Endothelial cell (in vitro differentiated cells): Measurements from ENCODE around the gene FOXQ1. TPM values are rescaled to one million over a fixed set of nuclear protein-coding genes. Genes with fewer than 3 reads are reported as not detected.

Source experiments
- DNase-seq: peaks from one replicate; pipeline ENCODE4 v3.0.0; 2021; ENCODE audit warnings: low spot score
- H3K27ac Mint-ChIP-seq: one replicate; pipeline ENCODE4 v1.8.0; 2021; ENCODE audit warnings: mixed read lengths, inconsistent platforms; ENCODE audit not compliant: unreplicated experiment
- H3K27me3 Mint-ChIP-seq: one replicate; pipeline ENCODE4 v1.8.0; 2021; ENCODE audit warnings: mild to moderate bottlenecking, moderate library complexity, mixed read lengths, inconsistent platforms; ENCODE audit not compliant: unreplicated experiment
- H3K36me3 Mint-ChIP-seq: one replicate; pipeline ENCODE4 v1.8.0; 2021; ENCODE audit warnings: mild to moderate bottlenecking, low read depth, mixed read lengths, inconsistent platforms; ENCODE audit not compliant: unreplicated experiment
- H3K4me1 Mint-ChIP-seq: one replicate; pipeline ENCODE4 v1.8.0; 2021; ENCODE audit warnings: mild to moderate bottlenecking, mixed read lengths, inconsistent platforms; ENCODE audit not compliant: unreplicated experiment
- H3K4me3 Mint-ChIP-seq: one replicate; pipeline ENCODE4 v1.8.0; 2021; ENCODE audit warnings: mild to moderate bottlenecking, mixed read lengths, inconsistent platforms; ENCODE audit not compliant: unreplicated experiment
- H3K9me3 Mint-ChIP-seq: one replicate; pipeline ENCODE4 v1.8.0; 2021; ENCODE audit warnings: mixed read lengths, inconsistent platforms; ENCODE audit not compliant: unreplicated experiment
- total RNA-seq: library from RNA; stranded (reverse); fragmentation: NEBNext Ultra II Directional; extraction: Animal tissue kit (Norgen Biotek cat#: 25700); gene quantifications from one replicate; pipeline ENCODE4 v1.2.1, GENCODE V29; 2021; ENCODE audit not compliant: unreplicated experiment
- TF ChIP-seq, protein P1 (sequence below): fragments of 200-600 bp; sonication (generic); IDR thresholded peaks from one replicate; pipeline ENCODE4 v1.5.0; 2021; ENCODE audit warnings: antibody characterized with exemption; ENCODE audit not compliant: unreplicated experiment

The FOXQ1 gene
- total RNA-seq, 1 donor from 2014 or later = 0.67 TPM

DNA sequence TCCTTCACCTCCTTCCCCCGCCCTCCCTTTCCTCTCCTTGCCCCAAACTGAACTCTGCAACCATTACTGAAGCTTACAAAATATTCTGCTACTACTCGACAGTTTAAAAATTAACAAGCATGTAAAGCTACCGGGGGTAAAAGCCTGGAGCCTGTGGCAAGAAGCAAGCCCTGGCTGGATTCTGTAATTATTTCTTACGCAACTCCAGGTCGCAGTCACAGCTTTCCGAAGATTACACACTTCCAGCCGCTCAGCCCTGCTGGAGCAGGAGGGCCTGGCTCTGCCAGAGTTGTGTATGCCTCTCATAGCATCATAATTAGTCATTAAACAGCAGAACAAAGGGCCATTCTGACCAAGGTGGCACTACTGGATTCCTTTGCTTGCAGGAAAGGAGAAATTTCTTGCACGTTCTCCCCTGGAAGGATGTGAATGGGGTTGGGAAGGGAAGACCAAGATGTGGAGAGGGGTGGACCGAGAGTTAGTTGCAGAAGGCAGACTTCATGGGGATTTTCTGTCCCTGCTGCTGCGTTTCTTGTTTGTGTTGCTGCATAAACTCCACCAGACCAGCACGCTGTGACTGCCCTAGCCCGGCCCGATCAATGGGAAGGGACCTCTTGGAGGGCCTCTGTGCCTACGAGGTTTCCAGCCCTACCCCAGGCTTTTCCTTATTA, 23.6 kb downstream of the FOXQ1 start:
- no peak overlapping the region for H3K4me3 Mint-ChIP-seq
- no peak overlapping the region for H3K27ac Mint-ChIP-seq
- H3K27me3 Mint-ChIP-seq = no peaks in the 10 kb centered on the region
- TF ChIP-seq, protein P1, sequence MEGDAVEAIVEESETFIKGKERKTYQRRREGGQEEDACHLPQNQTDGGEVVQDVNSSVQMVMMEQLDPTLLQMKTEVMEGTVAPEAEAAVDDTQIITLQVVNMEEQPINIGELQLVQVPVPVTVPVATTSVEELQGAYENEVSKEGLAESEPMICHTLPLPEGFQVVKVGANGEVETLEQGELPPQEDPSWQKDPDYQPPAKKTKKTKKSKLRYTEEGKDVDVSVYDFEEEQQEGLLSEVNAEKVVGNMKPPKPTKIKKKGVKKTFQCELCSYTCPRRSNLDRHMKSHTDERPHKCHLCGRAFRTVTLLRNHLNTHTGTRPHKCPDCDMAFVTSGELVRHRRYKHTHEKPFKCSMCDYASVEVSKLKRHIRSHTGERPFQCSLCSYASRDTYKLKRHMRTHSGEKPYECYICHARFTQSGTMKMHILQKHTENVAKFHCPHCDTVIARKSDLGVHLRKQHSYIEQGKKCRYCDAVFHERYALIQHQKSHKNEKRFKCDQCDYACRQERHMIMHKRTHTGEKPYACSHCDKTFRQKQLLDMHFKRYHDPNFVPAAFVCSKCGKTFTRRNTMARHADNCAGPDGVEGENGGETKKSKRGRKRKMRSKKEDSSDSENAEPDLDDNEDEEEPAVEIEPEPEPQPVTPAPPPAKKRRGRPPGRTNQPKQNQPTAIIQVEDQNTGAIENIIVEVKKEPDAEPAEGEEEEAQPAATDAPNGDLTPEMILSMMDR = no peak
- H3K36me3 Mint-ChIP-seq = no peaks in the 10 kb centered on the region
- H3K9me3 Mint-ChIP-seq = no peaks in the 10 kb centered on the region
- peaks cover 13% of the 10 kb centered on the region for H3K4me1 Mint-ChIP-seq
- peak; percentile 23 for DNase-seq

DNA sequence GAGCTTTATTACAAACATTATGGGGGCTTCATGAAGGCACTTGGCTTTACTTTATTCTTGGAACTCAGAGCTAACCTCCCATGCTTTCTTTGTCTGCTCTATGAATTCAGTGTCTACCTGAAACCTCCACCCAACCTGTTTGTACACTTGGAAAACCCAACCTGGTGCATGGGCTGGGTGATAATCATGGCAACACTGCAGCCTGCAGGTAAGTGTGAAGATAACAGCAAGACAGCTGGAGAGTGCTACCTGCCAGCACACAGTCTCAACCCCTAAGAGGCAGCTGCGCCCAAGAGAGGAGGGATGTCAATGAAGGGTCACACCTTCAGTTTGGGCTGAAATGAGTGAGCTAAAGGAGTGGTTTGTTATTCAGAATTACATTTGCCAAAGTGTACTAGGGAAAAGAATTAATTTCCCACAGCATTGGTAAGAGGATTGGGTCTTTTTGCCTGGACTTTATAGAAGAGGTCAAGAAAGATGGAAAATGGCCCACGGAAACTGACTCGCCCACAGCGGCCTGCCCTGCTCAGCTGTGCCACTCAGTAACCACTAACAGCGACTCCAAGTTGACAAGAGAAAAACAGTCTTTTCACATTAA, 24.4 kb downstream of the FOXQ1 start:
- Mint-ChIP-seq H3K27me3 (no peaks in the 10 kb centered on the region), H3K4me1 (peaks cover 13% of the 10 kb centered on the region), H3K4me3 (no peak overlapping the region), H3K9me3 (no peaks in the 10 kb centered on the region), H3K36me3 (no peaks in the 10 kb centered on the region), H3K27ac (no peak overlapping the region)
- TF ChIP-seq, protein P1 = peak; percentile 29
- DNase-seq = peak; percentile 22

DNA sequence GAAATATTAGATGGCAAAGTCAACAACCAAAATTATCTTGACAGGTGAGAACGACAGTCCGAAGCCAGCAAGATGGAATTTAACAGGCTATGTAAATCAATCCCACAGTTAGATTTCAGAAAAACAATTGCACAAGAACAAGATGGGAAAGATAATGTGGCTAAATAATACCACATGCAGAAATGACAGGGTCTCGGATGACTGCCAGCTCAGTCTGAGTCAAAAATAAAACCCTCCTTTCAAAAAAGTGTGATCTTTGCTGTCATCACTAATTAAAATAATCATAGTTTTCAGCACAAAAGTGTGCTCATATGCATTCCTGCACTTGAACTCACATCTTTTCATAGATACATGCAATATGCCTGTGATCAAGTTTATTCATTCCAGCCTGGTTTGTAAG, 25.9 kb downstream of the FOXQ1 start:
- H3K27ac Mint-ChIP-seq = no peak overlapping the region
- no peaks in the 10 kb centered on the region for H3K36me3 Mint-ChIP-seq
- peaks cover 13% of the 10 kb centered on the region for H3K4me1 Mint-ChIP-seq
- TF ChIP-seq, protein P1 = no peak
- H3K4me3 Mint-ChIP-seq = no peak overlapping the region
- no peaks in the 10 kb centered on the region for H3K9me3 Mint-ChIP-seq
- DNase-seq = no peak
- H3K27me3 Mint-ChIP-seq = no peaks in the 10 kb centered on the region

DNA sequence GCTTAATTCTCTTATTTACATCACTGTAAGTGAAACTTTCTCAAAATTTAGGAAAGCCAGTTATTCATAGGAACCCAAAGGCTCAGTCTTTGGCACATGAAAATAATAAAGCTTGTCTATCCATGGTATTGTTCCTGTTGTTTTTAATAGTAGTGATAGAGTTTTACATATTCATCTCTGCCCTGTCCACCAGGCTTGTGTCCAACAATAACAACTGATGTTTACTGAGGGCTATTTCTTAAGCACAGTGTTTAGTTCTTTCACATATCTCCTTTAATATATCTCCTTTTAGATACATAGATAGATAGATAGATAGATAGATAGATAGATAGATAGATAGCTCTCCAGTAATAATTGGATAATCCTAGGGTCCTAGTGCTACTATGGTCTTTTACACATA, 34.2 kb downstream of the FOXQ1 start:
- Mint-ChIP-seq H3K27me3 (peaks cover 1% of the 10 kb centered on the region), H3K9me3 (peaks cover 4% of the 10 kb centered on the region), H3K36me3 (peaks cover under 1% of the 10 kb centered on the region), H3K27ac (no peak overlapping the region), H3K4me3 (no peak overlapping the region), H3K4me1 (peaks cover 15% of the 10 kb centered on the region)
- TF ChIP-seq, protein P1 = no peak
- DNase-seq = no peak

DNA sequence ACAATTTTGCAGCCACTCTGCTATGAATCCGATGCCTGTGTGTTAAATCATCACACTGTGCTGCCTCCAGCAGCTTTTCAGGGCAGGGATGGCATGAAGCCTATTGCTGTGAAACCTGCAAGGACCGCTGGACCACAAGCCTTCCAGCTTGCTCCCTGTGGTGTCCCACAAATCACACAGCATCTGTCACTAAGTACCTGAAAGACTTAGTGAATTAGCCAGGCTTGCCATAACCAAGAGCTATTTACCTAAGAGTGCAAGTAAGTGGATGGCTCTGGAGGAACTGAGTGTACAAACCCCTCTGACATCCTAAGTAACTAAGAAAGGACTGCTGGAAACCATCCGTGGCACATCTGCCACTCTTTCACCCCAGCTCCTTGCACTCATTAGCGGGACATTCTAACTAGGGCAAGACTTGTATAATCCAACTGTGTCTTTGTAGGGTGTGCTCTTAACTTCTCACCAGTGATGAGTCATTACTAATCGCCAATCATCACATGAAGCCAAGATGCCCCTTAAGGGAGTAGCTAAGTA, 34.7 kb downstream of the FOXQ1 start:
- TF ChIP-seq, protein P1 = no peak

More for the DNA sequence above, 34.7 kb downstream of the FOXQ1 start:
- Mint-ChIP-seq H3K36me3 (peaks cover 6% of the 10 kb centered on the region), H3K27ac (no peak overlapping the region), H3K4me1 (peaks cover 15% of the 10 kb centered on the region), H3K4me3 (no peak overlapping the region), H3K9me3 (peaks cover 9% of the 10 kb centered on the region), H3K27me3 (peaks cover 1% of the 10 kb centered on the region)
- no peak for DNase-seq
